Endothelial cell of umbilical vein (primary cell): ENCODE data around the gene RAB36.

Experiments
- CTCF ChIP-seq, 2 donors: IDR thresholded peaks; 1 replicate in 1 of 2; 2 replicates in 1 of 2; pipeline ENCODE4 v1.5.1; 2011; ENCODE audit warnings: low read length in 2 of 2, mild to moderate bottlenecking in 2 of 2, moderate library complexity in 2 of 2, control low read depth in 1 of 2, inconsistent platforms in 1 of 2, low read depth in 1 of 2; ENCODE audit not compliant: insufficient read depth in 1 of 2; ENCODE audit errors: extremely low read depth in 1 of 2
- EZH2 ChIP-seq: IDR thresholded peaks from 2 replicates; pipeline ENCODE4 v1.6.1; 2012; ENCODE audit warnings: borderline replicate concordance, low read depth, mild to moderate bottlenecking, moderate library complexity, low read length, inconsistent platforms; ENCODE audit not compliant: severe bottlenecking
- FOS ChIP-seq: IDR thresholded peaks from 2 replicates; pipeline ENCODE4 v1.6.1; 2011; ENCODE audit warnings: mild to moderate bottlenecking, low read length, moderate library complexity, borderline replicate concordance; ENCODE audit not compliant: insufficient read depth
- GATA2 ChIP-seq: IDR thresholded peaks from 2 replicates; pipeline ENCODE4 v1.7.0; 2011; ENCODE audit warnings: low read depth, mild to moderate bottlenecking, moderate library complexity, mixed read lengths, low read length; ENCODE audit not compliant: insufficient read length, insufficient read depth
- JUN ChIP-seq: IDR thresholded peaks from 2 replicates; pipeline ENCODE4 v1.6.1; 2011; ENCODE audit warnings: borderline replicate concordance, low read depth; ENCODE audit not compliant: insufficient read length, insufficient read depth
- POLR2A ChIP-seq: IDR thresholded peaks from 2 replicates; pipeline ENCODE4 v1.6.1; 2012; ENCODE audit warnings: low read depth, mild to moderate bottlenecking, control low read depth, low read length
- POLR2AphosphoS5 ChIP-seq: IDR thresholded peaks from 2 replicates; pipeline ENCODE4 v1.6.1; 2012; ENCODE audit warnings: low read depth, mild to moderate bottlenecking, control low read depth, low read length, moderate library complexity; ENCODE audit not compliant: insufficient read depth

GRCh38 chr22:23177197-23177596 lies 31.9 kb downstream of the RAB36 start:
- TF ChIP-seq CTCF (IDR thresholded peaks at IDR 0.05; ENCODE audit: extremely low read depth in 1 of 2, insufficient read depth in 1 of 2, low read depth in 1 of 2, low read length in 2 of 2): no peak
- no peak for TF ChIP-seq POLR2AphosphoS5
- no peak for TF ChIP-seq EZH2
- TF ChIP-seq POLR2A: no peak
- no peak for TF ChIP-seq JUN
- TF ChIP-seq FOS: no peak
- TF ChIP-seq GATA2: no peak
